NCI-H524 (cell line): ENCODE measurements around the gene RAB33B.
"Not testable (repeated sequence)": the region's sequence is repeated elsewhere in the genome, so short reads cannot be mapped to it uniquely, and the experiment has no call there.

Experiments
- DNase-seq, 2 experiments: peaks; one replicate each; lab custom pipeline; 2025; lab: John Stamatoyannopoulos, UW

RAB33B gene

DNA sequence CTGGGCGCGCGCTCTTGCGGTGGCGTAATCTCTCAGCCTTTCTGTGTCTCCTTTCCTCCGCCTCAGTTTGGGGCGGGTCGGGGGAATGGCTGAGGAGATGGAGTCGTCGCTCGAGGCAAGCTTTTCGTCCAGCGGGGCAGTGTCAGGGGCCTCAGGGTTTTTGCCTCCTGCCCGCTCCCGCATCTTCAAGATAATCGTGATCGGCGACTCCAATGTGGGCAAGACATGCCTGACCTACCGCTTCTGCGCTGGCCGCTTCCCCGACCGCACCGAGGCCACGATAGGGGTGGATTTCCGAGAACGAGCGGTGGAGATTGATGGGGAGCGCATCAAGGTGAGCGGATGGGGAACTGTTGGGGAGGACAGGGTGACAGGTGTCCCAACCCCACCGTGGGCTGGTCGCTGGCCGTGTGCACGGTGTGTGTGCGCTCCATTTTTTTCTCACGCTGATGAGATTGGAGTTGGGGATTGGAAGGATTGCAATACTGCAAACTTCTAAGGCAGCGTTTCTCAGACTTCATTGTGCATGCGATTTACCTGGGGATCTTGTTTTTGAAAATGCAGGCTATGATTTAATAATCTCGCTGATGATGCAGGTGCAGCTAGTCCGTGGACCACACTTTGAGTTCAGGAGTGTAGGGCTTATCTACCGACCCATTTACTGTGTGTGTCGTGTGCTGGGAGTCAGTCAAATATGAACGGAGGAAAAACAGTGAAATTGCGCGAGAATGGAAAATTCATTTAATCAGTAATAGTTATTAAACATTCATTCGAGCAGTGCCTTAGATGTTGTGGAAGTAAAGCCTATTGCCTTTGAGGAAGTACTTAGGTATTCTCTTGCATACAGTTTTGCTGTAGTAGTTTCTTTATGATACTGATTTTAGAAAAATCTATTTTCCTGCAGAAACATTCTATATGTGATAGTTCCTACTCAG, at the start of gene RAB33B:
RAB33B (plus strand) TSS at position 11 of the 935 bp plus-strand sequence; CDS start at position 86, 75 bp downstream.
- DNase-seq, result peak in 1 of 2 experiments; percentile 24

DNA sequence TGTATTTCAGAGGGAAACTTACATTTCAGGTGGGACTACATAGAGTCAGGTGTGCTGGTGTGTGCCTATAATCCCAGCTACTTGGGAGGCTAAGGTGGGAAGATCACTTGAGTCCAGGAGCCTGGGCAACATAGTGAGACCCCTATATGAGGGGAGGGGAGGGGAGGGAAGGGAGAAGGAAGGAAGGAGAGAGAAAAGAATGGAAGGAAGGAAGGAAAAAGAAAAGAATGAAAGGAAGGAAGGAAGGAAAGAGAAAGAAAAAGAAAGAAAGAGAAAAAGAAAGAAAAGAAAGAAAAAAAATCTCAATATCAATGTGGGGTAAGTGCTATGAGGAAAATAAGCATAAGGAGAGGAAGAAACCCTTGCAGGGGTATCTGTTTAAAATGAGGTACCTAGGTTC, 43.6 kb upstream of the RAB33B start:
- no peak for DNase-seq

DNA sequence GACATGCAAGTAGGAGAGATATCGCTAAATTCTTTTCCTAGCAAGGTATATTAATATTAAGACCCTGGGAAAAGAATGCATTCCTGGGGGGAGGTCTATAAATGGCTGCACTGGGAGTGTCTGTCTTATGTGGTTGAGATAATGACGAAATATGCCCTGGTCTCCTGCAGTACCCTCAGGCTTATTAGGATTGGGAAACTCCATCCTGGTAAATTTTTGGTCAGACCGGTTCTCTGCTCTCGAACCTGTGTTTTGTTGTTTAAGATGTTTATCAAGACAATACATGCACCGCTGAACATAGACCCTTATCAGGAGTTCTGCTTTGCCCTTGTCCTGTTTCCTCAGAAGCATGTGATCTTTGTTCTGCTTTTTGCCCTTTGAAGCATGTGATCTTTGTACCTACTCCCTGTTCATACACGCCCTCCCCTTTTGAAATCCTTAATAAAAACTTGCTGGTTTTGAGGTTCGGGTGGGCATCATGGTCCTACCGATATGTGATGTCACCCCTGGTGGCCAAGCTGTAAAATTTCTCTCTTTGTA, 39.2 kb upstream of the RAB33B start:
- DNase-seq, result not testable (repeated sequence)

DNA sequence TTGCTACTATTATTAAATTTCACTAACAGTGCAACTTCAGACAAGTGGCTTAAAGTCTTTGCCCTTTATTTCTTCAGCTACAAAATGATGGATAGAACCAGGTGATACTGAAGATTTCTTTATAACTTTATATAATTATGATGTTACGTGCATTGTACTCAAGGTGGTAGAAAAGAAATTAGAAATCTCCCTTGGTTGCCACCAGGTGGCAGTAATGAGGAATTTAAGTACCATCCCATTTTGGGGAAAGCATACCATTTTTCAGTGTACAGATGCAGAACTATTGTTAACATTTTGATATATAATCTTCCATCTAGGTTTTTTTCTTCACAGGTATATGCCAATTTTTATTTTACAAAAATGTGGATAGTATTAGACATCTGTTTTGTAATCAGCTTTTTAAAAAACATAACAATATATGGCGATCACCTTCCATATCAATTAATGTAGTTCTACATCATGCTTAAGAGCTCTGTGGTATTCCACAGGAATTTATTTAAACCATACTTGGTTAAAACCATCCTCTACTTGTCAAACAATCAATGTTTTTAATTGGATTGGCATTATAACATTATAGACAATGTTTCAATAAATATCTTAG, 37.7 kb upstream of the RAB33B start:
- DNase-seq, result peak in 1 of 2 experiments; percentile 35

DNA sequence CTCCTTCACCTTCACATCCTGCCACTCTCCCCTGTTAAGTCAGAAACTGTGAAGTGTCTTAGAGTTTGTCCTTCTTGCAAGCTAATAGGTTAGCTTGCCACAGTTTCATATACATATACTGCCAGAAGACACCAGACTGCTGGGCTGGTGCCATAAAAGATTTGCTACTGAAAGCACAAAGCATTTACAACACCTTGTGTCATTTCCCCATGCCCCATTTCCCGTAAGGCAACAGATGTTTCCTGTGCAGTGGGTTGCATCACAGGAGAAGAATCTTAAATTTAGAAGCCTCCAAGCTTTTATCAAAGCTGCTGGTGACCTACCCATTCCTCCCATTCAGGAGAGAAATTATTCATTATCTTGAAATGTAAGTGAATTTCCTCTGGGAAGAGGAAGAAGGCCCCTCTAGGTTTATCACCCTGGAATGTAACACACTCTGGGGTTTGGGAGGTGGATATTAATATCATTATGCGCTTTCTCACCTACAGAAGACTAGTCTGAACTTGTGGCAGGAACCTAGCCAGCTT, 34.5 kb upstream of the RAB33B start:
- DNase-seq, result peak; percentile 8 to 53

DNA sequence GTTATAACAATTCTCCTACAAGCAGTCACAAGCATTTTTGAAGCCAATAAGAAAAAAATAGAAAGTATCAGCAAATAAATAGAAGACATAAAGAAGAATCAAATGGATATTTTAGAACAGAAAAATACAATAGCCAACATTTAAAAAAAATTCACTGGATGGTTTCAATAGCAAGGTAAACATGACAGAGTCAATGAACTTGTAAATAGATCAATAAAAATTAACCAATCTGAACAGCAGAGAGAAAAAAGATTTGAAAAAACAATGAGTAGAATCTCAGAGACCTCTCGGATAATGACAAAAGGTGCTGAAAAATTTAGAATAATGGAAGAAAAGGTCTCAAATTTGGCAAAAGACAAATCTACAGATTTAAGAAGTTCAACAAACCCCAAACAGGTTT, 33.3 kb upstream of the RAB33B start:
- DNase-seq, result no peak

DNA sequence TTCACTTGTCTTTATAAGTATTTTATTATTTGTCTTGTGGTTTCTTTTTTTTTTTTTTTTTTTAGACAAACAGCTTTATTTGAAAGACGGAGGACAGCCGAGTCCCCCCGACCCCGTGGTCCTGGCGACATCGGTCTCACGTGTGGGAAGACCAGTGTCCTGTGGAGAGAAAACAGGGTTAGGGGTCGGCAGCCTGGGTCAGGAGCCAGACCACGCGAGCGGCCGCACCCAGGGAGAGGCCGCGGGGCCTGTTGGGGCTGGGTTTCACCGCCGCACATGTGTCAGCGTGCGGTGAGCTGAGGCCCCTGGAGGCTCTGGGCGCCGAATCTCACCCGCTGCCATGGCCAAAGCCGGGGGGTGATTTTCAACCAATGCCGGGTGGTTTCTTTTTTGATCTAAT, 17.8 kb upstream of the RAB33B start:
- DNase-seq, result no peak

DNA sequence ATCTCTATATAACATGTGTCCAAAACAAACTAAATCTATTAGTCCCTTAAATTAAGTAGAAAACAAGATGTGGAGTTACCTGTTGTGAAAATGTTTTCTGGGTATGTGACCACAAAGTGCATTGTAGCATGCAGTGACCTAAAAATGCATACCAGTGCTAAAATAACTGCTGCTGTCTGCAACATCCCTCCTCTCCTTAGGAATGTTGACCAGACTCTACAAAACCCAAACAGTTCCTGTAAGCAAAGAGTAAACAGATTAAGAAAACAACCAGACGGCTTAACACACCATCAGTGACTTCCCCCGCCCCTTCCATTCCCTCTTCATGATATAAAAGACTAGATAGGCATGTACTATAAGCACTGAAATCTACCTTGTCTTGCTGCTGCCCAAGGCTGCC, 15.8 kb upstream of the RAB33B start:
- DNase-seq, result no peak

DNA sequence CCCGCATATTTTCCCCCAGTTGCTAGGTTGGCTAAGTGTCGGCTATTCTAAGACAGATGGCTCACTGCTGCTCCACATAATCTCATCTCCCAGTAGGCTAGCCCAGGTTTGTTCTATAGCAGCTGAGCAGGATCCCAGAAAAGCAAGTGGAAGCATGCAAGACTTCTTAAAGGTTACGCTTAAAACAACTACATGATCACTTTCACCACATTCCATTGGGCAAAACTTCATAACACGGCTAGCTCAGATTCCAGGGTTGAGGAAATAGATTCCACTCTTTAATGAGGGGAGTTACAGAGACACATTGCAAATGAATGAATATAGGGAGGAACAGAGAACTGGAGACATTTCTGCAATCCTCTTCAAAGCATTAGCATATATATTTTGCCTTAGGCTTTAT, 12.9 kb upstream of the RAB33B start:
- DNase-seq, result no peak

DNA sequence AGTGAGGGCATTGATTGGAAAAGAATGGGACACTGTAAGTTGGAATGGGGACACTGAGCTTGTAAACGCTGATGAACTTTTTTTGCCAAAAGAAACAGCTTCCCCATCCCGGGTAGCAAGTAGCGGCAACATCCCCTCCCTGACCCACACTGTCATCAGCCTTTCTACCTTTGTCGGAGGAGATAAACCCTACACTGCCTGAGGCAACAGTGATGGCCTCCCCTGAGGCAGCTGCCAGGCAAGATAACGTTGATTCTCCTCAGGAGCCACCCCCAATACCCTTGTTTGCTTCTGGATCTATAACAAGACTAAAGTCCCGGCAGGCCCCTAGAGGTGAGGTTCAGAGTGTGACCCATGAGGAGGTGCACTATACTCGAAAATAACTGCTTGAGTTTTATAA, 10.3 kb upstream of the RAB33B start:
- DNase-seq, result no peak

DNA sequence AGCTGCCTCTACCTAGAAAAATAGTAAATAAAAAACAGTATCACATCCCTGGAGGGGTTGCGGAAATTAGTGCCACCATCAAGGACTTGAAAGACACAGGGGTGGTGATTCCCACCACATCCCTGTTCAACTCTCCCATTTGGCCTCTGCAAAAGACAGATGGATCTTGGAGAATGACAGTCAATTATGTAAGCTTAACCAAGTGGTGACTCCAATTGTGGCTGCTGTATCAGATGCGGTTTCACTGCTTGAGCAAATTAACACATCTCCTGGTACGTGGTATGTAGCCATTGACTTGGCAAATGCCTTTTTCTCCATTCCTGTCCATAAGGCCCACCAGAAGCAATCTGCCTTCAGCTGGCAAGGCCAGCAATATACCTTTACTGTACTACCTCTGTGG, 9.0 kb upstream of the RAB33B start:
- not testable (repeated sequence) for DNase-seq

DNA sequence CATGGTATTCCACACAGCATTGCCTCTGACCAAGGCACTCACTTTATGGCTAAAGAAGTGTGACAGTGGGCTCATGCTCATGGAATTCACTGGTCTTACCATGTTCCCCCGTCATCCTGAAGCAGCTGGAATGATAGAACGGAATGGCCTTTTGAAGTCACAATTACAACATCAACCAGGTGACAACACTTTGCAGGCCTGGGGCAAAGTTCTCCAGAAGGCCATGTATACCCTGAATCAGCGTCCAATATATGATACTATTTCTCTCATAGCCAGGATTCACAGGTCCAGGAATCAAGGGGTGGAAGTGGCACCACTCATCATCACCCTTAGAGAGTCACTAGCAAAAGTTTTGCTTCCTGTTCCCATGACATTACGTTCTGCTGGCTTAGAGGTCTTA, 6.8 kb upstream of the RAB33B start:
- not testable (repeated sequence) for DNase-seq

DNA sequence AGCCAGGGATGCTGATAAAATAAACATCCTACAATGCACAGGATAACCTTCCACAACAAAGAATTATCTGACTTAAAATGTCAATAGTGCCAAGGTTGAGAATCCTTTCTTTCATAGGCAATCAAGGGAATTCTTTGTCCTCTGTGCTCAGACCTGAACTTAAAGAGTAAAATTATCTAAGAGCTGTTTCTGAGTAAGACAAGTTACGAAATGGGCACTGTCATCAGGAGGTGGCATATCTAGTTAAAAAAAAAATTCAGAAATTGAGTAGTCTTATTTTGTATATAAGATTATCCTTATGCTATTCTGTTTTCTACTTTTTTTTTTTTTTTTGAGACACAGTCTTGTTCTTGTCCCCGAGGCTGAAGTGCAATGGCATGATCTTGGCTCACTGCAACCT, 3.3 kb upstream of the RAB33B start:
- DNase-seq, result no peak

DNA sequence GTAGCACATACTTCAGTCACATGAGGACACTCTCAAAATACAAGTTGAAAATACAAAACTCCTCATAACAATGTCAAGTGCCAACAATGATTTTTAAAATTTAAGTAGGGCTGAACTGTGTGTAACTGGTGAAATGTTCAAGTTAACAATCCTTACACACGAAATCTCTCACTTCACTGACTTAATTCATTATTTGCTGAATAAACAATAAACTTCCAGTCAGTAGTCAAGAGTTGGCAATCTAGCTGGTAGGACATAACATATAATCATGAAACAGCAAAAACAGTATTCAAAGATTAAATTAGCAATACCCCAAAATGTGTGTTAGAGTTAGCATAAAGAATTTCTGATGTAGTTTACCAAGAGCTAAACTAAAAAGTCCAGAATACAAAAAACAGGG, 1.9 kb upstream of the RAB33B start:
- DNase-seq, result no peak

DNA sequence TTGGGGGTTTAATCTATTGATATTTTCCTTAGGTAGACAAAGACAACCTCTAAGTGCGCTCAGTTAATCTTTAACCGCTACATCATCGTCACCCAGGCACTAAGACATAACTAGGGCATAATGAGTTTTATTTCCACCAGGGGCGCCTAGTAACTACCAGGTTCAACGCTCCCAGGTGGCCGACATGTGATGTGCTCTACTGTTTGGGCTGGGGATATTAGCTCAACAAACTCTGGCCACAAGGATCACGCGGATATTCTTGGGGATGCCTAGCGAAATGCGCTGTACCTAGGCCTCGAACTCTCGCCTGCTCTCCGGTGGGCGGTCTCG, 915 bp upstream of the RAB33B start:
- peak; percentile 61 to 75 for DNase-seq

DNA sequence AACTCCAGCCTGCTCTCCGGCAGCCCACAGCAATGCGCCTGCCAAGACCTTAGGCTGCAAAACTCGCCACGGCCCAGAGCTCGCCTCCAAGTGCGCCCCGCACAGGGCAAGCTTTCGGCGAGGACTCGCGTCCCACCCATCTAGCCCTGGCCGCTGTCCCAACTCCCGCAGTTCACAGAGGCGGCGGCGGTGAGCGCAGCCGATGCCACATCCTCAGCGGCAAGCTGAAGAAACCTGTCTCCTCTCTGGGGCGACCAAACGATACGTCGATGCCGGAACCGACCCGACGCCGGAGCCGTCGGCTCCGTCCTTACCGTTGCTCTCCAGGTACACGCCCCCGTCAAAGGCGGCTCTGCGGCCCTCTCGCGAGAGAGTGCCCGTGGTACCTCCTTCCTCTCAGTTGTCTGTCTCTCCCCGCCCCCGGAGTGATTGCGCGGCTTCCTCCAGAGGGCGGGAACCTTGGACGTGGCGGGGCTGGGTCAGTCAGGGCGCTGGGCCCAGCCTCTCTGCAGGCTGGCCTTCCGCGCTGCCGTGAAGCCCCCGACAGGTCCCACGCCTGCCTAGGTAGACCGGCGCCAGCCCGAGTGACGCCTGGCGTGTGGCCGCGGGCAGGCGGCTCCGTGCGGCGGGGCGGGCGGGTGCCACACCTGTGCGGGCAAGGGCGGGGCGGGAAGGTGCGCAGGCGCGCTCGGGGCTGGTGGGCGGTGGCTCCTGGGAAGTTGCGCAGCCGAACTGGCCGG, 380 bp upstream of the RAB33B start:
- peak; percentile 70 to 85 for DNase-seq

DNA sequence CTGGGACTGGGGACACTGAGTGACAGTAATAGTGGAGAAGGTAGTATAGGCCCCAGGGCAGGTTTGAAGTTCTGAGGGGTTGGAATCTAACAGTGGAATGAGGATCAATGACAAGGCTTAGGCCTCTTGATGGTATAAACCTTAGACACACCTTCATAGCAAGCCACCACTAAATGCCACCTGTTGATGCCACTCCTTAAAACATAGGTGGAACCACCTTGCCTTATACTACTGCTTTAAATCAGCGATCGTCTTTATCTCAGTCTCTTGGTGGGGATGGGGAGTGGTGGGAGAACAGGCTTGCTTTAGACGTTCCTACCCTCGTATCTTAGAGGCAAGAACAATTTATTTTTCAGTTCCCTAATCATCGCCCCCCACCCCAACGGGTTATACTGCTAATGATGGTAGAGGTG, 1.2 kb downstream of the RAB33B start:
- DNase-seq, result no peak

DNA sequence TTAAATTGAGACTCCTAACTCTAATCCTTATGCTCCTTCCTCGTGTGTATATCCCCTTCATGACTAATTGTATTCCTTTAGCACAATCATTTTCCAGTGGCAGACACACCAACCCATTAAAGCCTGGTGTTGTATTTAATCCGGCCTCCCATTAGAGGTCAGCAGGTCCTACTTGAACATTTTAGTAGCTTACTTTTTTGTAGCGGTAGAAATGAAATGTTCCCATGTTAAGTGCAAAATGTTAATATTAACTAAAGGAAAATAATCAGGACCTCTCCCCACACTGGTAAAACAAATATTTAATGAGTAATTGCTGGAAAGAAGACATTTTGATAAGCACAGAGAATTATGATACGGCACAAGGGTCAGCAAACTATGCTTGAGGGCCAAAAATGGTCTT, 3.4 kb downstream of the RAB33B start:
- no peak for DNase-seq

DNA sequence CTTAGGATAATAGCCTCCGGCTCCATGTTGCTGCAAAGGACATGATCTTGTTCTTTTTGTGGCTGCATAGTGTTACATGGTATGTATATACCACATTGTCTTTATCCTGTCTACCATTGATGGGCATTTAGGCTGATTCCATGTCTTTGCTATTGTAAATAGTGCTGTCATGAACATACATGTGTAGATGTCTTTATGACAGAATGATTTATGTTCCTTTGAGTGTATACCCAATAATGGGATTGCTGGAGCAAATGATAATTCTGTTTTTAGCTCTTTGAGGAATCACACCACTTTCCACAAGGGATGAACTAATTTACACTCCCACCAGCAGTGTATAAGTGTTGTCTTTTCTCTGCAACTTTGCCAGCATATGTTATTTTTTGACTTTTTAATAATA, 4.6 kb downstream of the RAB33B start:
- no peak for DNase-seq

DNA sequence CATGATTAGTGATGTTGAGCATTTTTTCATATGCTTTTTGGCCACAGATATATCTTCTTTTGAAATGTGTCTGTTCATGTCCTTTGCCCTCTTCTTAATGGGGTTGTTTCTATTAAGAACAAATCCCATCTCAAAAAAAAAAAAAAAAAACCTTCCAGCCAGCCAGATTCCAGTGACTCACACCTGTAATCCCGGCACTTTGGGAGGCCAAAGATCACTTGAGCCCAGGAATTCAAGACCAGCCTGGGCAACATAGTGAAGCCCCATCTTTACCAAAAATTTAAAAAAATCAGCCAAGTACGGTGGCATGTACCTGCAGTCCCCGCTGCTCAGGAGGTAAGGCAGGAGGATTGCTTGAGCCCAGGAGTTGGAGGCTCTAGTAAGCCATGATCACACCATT, 5.1 kb downstream of the RAB33B start:
- DNase-seq, result no peak

DNA sequence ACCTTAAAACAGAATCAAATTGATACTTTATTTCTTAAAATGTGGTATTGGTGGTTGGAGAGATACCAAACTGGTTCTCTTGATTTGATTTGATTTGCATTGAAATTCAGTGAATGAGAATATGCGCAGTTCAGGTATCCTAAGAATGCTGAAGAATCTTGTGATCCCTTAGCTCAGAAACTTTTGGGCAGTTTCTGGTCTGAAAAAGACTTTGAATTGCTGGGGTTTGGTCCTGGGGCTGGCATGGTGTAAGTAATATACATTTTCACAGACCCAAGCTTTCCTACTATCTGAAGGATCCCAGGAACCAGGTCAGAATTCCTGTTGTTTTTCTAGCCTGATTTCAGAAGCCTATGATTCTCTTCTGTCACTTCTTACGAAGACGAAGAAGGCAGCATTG, 6.6 kb downstream of the RAB33B start:
- no peak for DNase-seq

DNA sequence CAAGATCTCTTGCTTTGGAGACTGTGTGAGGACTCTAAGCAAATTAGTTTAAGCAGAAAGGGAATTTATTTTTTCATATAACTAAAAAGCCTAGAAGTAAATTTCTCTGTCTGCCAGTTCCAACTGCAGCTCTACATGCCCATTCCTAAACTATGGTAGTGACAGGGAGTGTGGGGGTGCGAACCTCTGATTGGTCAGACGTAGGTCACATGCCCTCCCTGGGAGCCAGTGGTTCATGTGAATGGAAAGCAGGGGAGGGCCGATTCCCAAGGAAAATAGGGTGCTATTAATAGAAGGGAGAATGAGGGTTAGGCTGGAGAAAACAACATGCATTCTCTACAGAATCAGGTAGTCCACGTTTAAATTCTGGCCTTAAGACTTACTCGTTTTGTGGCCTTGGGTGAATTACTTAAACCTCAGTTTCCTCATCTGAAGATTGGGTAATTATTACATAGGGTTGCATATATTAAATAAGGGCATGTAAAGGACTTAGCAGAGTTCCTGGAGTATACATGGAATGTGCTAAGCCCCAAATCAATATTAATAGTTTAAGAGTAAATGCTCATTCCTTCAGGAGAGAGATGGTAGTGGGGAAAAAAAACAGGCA, 7.2 kb downstream of the RAB33B start:
- DNase-seq, result no peak
